SK-N-SH (cell line): ENCODE measurements around the gene SLC5A4. TPM values are rescaled to one million over a fixed set of nuclear protein-coding genes. Genes with fewer than 3 reads are reported as not detected.

Experiments
- CTCF ChIA-PET: fragments of 300-600, 350-600 bp; formaldehyde crosslinking; extraction: SDS; loops from one replicate; lab custom pipeline; 2021; lab: Yijun Ruan, JAX
- POLR2A ChIA-PET: fragments of 350-600 bp; sonication (Branson Sonifier 250); formaldehyde crosslinking; extraction: SDS; loops from one replicate; lab custom pipeline; 2020; ENCODE audit warnings: antibody characterized with exemption, inconsistent platforms; lab: Yijun Ruan, JAX
- DNase-seq: peaks from one replicate; pipeline ENCODE4 v3.0.0; 2012
- H2AFZ ChIP-seq: fragments of 200-600 bp; sonication (generic); 2 replicates; pipeline ENCODE4 v1.8.1; 2016; ENCODE audit warnings: antibody characterized with exemption, mild to moderate bottlenecking, low read depth
- H3F3A ChIP-seq: fragments of 200-600 bp; sonication (generic); replicated peaks from 2 replicates; pipeline ENCODE3; 2016; ENCODE audit warnings: antibody characterized with exemption, mild to moderate bottlenecking; ENCODE audit not compliant: insufficient read depth
- H3K27ac ChIP-seq, 2 experiments: fragments of 200-500 bp in 1 of 2; fragments of 200-600 bp in 1 of 2; sonication (Bioruptor generic) in 1 of 2; sonication (generic), shearing (Covaris generic) in 1 of 2; 2 replicates each; pipeline versions ENCODE4 v1.5.1 to v1.6.1; 2014 to 2016; ENCODE audit warnings: low read depth in 2 of 2, inconsistent platforms in 1 of 2, low read length in 1 of 2, mild to moderate bottlenecking in 1 of 2, mixed read lengths in 1 of 2
- H3K27me3 ChIP-seq: fragments of 200-600 bp; sonication (generic), shearing (Covaris generic); 2 replicates; pipeline ENCODE4 v1.6.1; 2016; ENCODE audit warnings: mixed run types; ENCODE audit not compliant: insufficient read depth
- H3K36me3 ChIP-seq, 2 experiments: fragments of 200-500 bp in 1 of 2; fragments of 200-600 bp in 1 of 2; sonication (Bioruptor generic) in 1 of 2; sonication (generic) in 1 of 2; replicated peaks in 1 of 2; 2 replicates each; pipeline versions ENCODE3 to v1.5.1; 2014 to 2016; ENCODE audit warnings: low read length in 1 of 2, mild to moderate bottlenecking in 1 of 2; ENCODE audit not compliant: insufficient read depth in 2 of 2, control insufficient read depth in 1 of 2
- H3K4me1 ChIP-seq, 2 experiments: fragments of 200-500 bp in 1 of 2; fragments of 200-600 bp in 1 of 2; sonication (Bioruptor generic) in 1 of 2; sonication (generic), shearing (Covaris generic) in 1 of 2; 2 replicates each; pipeline versions ENCODE4 v1.5.1 to v1.6.1; 2014 to 2016; ENCODE audit warnings: low read depth in 1 of 2, low read length in 1 of 2, mixed run types in 1 of 2; ENCODE audit not compliant: insufficient read depth in 2 of 2, control insufficient read depth in 1 of 2
- H3K4me2 ChIP-seq: fragments of 200-600 bp; sonication (generic), shearing (Covaris generic); 2 replicates; pipeline ENCODE4 v1.6.1; 2017; ENCODE audit warnings: mixed run types
- H3K4me3 ChIP-seq, 2 experiments: fragments of 200-500 bp in 1 of 2; fragments of 200-600 bp in 1 of 2; sonication (Bioruptor generic) in 1 of 2; sonication (generic), shearing (Covaris generic) in 1 of 2; 2 replicates each; pipeline versions ENCODE4 v1.5.1 to v1.8.1; 2014 to 2016; ENCODE audit warnings: low read depth in 2 of 2, inconsistent platforms in 1 of 2, low read length in 1 of 2, mild to moderate bottlenecking in 1 of 2, mixed read lengths in 1 of 2, moderate library complexity in 1 of 2
- H3K79me2 ChIP-seq: fragments of 200-600 bp; sonication (generic); 2 replicates; pipeline ENCODE4 v1.8.1; 2017; ENCODE audit warnings: mild to moderate bottlenecking; ENCODE audit not compliant: insufficient read depth
- H3K9ac ChIP-seq: fragments of 200-600 bp; sonication (generic); 2 replicates; pipeline ENCODE4 v1.6.1; 2017; ENCODE audit warnings: mixed run types
- H3K9me2 ChIP-seq: fragments of 200-600 bp; sonication (generic); 2 replicates; pipeline ENCODE4 v1.6.1; 2017; ENCODE audit warnings: mixed run types
- H3K9me3 ChIP-seq: fragments of 200-600 bp; sonication (generic); 2 replicates; pipeline ENCODE4 v1.6.1; 2017; ENCODE audit warnings: mixed run types, mild to moderate bottlenecking, moderate library complexity
- H4K20me1 ChIP-seq: fragments of 200-600 bp; sonication (generic); 2 replicates; pipeline ENCODE4 v1.6.1; 2017; ENCODE audit warnings: mild to moderate bottlenecking, mixed run types; ENCODE audit not compliant: insufficient read depth
- CTCF ChIP-seq: fragments of 200-600 bp; sonication (generic); IDR thresholded peaks from 2 replicates; pipeline ENCODE4 v1.6.1; 2017; ENCODE audit warnings: antibody characterized with exemption, mild to moderate bottlenecking, moderate library complexity
- ELF1 ChIP-seq: IDR thresholded peaks from 2 replicates; pipeline ENCODE4 v1.4.0; 2012
- FOXJ3 ChIP-seq: sonication (generic); formaldehyde crosslinking; IDR thresholded peaks from 2 replicates; pipeline ENCODE4 v1.5.1; 2020; ENCODE audit warnings: mild to moderate bottlenecking, missing genetic modification reagents
- FOXM1 ChIP-seq: IDR thresholded peaks from 2 replicates; pipeline ENCODE4 v1.4.0; 2012; ENCODE audit warnings: low read depth, mild to moderate bottlenecking
- IRF3 ChIP-seq: fragments of 150-350 bp; IDR thresholded peaks from 2 replicates; pipeline ENCODE4 v1.6.1; 2016; ENCODE audit warnings: mild to moderate bottlenecking, low read depth, low read length
- JUND ChIP-seq: IDR thresholded peaks from 2 replicates; pipeline ENCODE4 v1.4.0; 2012
- MAX ChIP-seq: IDR thresholded peaks from 2 replicates; pipeline ENCODE4 v1.4.0; 2012; ENCODE audit warnings: low read depth
- MEF2A ChIP-seq: IDR thresholded peaks from 2 replicates; pipeline ENCODE4 v1.4.0; 2012; ENCODE audit warnings: low read depth, borderline replicate concordance
- NFIC ChIP-seq: IDR thresholded peaks from 2 replicates; pipeline ENCODE4 v1.4.0; 2012; ENCODE audit warnings: borderline replicate concordance
- NRF1 ChIP-seq: IDR thresholded peaks from 2 replicates; pipeline ENCODE4 v1.6.1; 2012; ENCODE audit warnings: low read depth, mild to moderate bottlenecking, low read length
- PBX3 ChIP-seq: IDR thresholded peaks from 2 replicates; pipeline ENCODE4; 2012
- RCOR1 ChIP-seq: fragments of 150-350 bp; IDR thresholded peaks from 2 replicates; pipeline ENCODE4 v1.6.1; 2017; ENCODE audit warnings: antibody characterized with exemption, low read length
- RFX5 ChIP-seq: IDR thresholded peaks from 2 replicates; pipeline ENCODE4 v1.6.1; 2012; ENCODE audit warnings: mild to moderate bottlenecking, improper control_type of control experiment, low read length
- RXRA ChIP-seq: IDR thresholded peaks from 2 replicates; pipeline ENCODE4 v1.4.0; 2012; ENCODE audit warnings: low read depth, mild to moderate bottlenecking, borderline replicate concordance
- SMC3 ChIP-seq: IDR thresholded peaks from 2 replicates; pipeline ENCODE4 v1.6.1; 2012; ENCODE audit warnings: low read depth, low read length, improper control_type of control experiment
- TAF1 ChIP-seq: IDR thresholded peaks from 2 replicates; pipeline ENCODE4 v1.6.1; 2012; ENCODE audit warnings: low read depth, mild to moderate bottlenecking, low read length, moderate library complexity, borderline replicate concordance
- TEAD4 ChIP-seq: IDR thresholded peaks from 2 replicates; pipeline ENCODE4 v1.4.0; 2012; ENCODE audit warnings: mild to moderate bottlenecking, borderline replicate concordance; ENCODE audit not compliant: insufficient read depth
- YY1 ChIP-seq: IDR thresholded peaks from 2 replicates; pipeline ENCODE4 v1.4.0; 2012; ENCODE audit warnings: low read depth, mild to moderate bottlenecking
- ZBTB33 ChIP-seq: IDR thresholded peaks from 2 replicates; pipeline ENCODE4 v1.4.0; 2012; ENCODE audit warnings: low read depth, borderline replicate concordance
- WGBS: methylation state at CpG from one replicate; pipeline ENCODE4 v1.1.6; 2017; ENCODE audit warnings: low lambda C conversion rate; 5-methylcytosine and 5-hydroxymethylcytosine counted together
- polyA plus RNA-seq, 3 experiments: library from polyadenylated mRNA; depleted of rRNA; stranded (reverse); fragments of >200 nt; gene quantifications; 2 replicates each; pipeline ENCODE4 v1.2.3, GENCODE V29; 2012

SLC5A4 gene
- polyA plus RNA-seq, 1 of the 3 experiments (the other 2 are of a cell fraction), result 0.15 TPM

- Histone ChIP-seq H3K9me3 (no peaks in the 10 kb centered on the region), H3K36me3 (no peaks in the 10 kb centered on the region), H3K9ac (no peak overlapping the region), H2AFZ (no peak overlapping the region), H3K27ac (no peak overlapping the region), H3F3A (no peaks in the 10 kb centered on the region), H3K4me3 (no peak overlapping the region), H3K79me2 (no peaks in the 10 kb centered on the region), H3K4me1 (no peaks in the 10 kb centered on the region), H3K9me2 (no peaks in the 10 kb centered on the region), H4K20me1 (no peaks in the 10 kb centered on the region), H3K27me3 (no peaks in the 10 kb centered on the region), H3K4me2 (no peak overlapping the region)
- no peak for TF ChIP-seq MAX
- no peak for TF ChIP-seq CTCF
- no peak for TF ChIP-seq RCOR1
- TF ChIP-seq IRF3, result no peak
- no peak for TF ChIP-seq NRF1
- TF ChIP-seq NFIC, result no peak
- no peak for TF ChIP-seq RXRA
- TF ChIP-seq FOXM1, result no peak
- no peak for TF ChIP-seq ELF1
- TF ChIP-seq FOXJ3, result no peak
- TF ChIP-seq PBX3, result no peak
- no peak for TF ChIP-seq TEAD4
- no peak for TF ChIP-seq RFX5
- no peak for TF ChIP-seq JUND
- no peak for TF ChIP-seq YY1
- ChIA-PET CTCF (interaction anchor here (3.6 kb wide), 1 partner anchor 10 kb away, joined by 16 read pairs; no protein-coding TSS in a partner anchor), POLR2A (no interaction called here)
- 71% methylated on average over 3 of the region's 3 CpGs for WGBS
- no peak for DNase-seq
Observed at GRCh38 chr22:32255726-32256125, 579 bp upstream of the SLC5A4 start.

GRCh38 chr22:32249231-32249630, 5.9 kb downstream of the SLC5A4 start:
- CTCF ChIA-PET, result interaction anchor here (0.8 to 1.9 kb wide), 2 partner anchors 17 to 279 kb away, joined by 3 to 10 read pairs; no protein-coding TSS in a partner anchor

More at GRCh38 chr22:32249231-32249630, 5.9 kb downstream of the SLC5A4 start:
- no peaks in the 10 kb centered on the region for H3K9me3 ChIP-seq
- H2AFZ ChIP-seq, result no peak overlapping the region
- H3K79me2 ChIP-seq, result no peaks in the 10 kb centered on the region
- H3F3A ChIP-seq, result no peaks in the 10 kb centered on the region
- H3K4me2 ChIP-seq, result no peak overlapping the region
- H3K27ac ChIP-seq, result no peak overlapping the region
- 85% methylated on average over 1 of the region's 1 CpG for WGBS
- POLR2A ChIA-PET, result no interaction called here
- no peaks in the 10 kb centered on the region for H3K27me3 ChIP-seq
- H4K20me1 ChIP-seq, result no peaks in the 10 kb centered on the region
- TF ChIP-seq RXRA (no peak), SMC3 (no peak), RFX5 (no peak), MEF2A (no peak), NRF1 (no peak), FOXM1 (no peak), ZBTB33 (no peak), TAF1 (no peak)
- no peak overlapping the region for H3K4me3 ChIP-seq
- H3K9me2 ChIP-seq, result no peaks in the 10 kb centered on the region
- H3K9ac ChIP-seq, result no peak overlapping the region
- no peaks in the 10 kb centered on the region for H3K36me3 ChIP-seq
- H3K4me1 ChIP-seq, result no peaks in the 10 kb centered on the region
- no peak for DNase-seq
